Vagina (tissue), 2 donors: Measurements from ENCODE around the gene AK9. TPM values are rescaled to one million over a fixed set of nuclear protein-coding genes. Genes with fewer than 3 reads are reported as not detected.
A peak's percentile ranks its signal among the peaks of the same experiment; 100 is the strongest.

Experiments used
- DNase-seq, 2 donors: peaks; one replicate each; pipeline ENCODE4 v3.0.0-alpha.2; 2017; ENCODE audit errors: extremely low spot score in 2 of 2
- H3K27ac ChIP-seq: fragments of 200-600 bp; sonication (generic); one replicate; pipeline ENCODE4 v1.5.1; 2019
- H3K27me3 ChIP-seq: fragments of 200-600 bp; sonication (generic); one replicate; pipeline ENCODE4 v1.5.1; 2019
- H3K36me3 ChIP-seq, 2 donors: fragments of 200-600 bp; sonication (generic); one replicate each; pipeline ENCODE4 v1.5.1; 2017 to 2019
- H3K4me1 ChIP-seq: fragments of 200-600 bp; sonication (generic); one replicate; pipeline ENCODE4 v1.5.1; 2019
- H3K4me3 ChIP-seq, 2 donors: fragments of 200-600 bp; sonication (generic); 1 replicate in 1 of 2; 2 replicates in 1 of 2; pipeline ENCODE4 v1.5.1; 2016 to 2019
- H3K9me3 ChIP-seq: fragments of 200-600 bp; sonication (generic); one replicate; pipeline ENCODE4 v1.5.1; 2019
- CTCF ChIP-seq, 3 experiments: fragments of 450-650 bp in 2 of 3; fragments of 200-600 bp in 1 of 3; sonication (generic) in 1 of 3; IDR thresholded peaks; one replicate each; pipeline ENCODE4 v1.5.1; 2017 to 2019; ENCODE audit warnings: antibody characterized with exemption in 3 of 3, mild to moderate bottlenecking in 2 of 3, moderate library complexity in 2 of 3
- POLR2A ChIP-seq, 2 donors: fragments of 450-650 bp; IDR thresholded peaks; one replicate each; pipeline ENCODE4 v1.6.1; 2017; ENCODE audit warnings: antibody characterized with exemption in 2 of 2, mild to moderate bottlenecking in 2 of 2, moderate library complexity in 2 of 2
- POLR2AphosphoS5 ChIP-seq, 2 donors: sonication (generic); formaldehyde crosslinking; IDR thresholded peaks; one replicate each; pipeline ENCODE4 v1.9.0; 2017; ENCODE audit warnings: antibody characterized with exemption in 2 of 2, mild to moderate bottlenecking in 2 of 2, low read depth in 1 of 2; ENCODE audit not compliant: insufficient read depth in 1 of 2
- intact Hi-C: fragments of 100-400 bp; cut with DNase I; formaldehyde crosslinking; loops from one replicate; pipeline ENCODE4 v1.15.1; 2023
- total RNA-seq: library from RNA; depleted of rRNA; stranded (reverse); fragments of >200 nt; gene quantifications from one replicate; pipeline ENCODE4 v1.2.3, GENCODE V29; 2016

Gene AK9
- total RNA-seq, 1 donor from 2014 or later = 8.1 TPM

- Histone ChIP-seq H3K4me3 (peak overlapping the region; percentile 60 to 78), H3K4me1 (peaks cover 56% of the 10 kb centered on the region), H3K9me3 (no peaks in the 10 kb centered on the region), H3K36me3 (peaks cover 0 to 10% of the 10 kb centered on the region in 2 donors), H3K27me3 (no peaks in the 10 kb centered on the region), H3K27ac (peak overlapping the region; percentile 84)
- intact Hi-C loops = no loop called here
- TF ChIP-seq POLR2AphosphoS5 (IDR thresholded peaks at IDR 0.05; ENCODE audit: insufficient read depth in 1 of 2, low read depth in 1 of 2) (peak in 1 of 2 donors; percentile 23), POLR2A (IDR thresholded peaks at IDR 0.05) (no peak)
- no peak for DNase-seq
Observed at GRCh38 chr6:109454496-109455436, 236.2 kb downstream of the AK9 start.

DNA sequence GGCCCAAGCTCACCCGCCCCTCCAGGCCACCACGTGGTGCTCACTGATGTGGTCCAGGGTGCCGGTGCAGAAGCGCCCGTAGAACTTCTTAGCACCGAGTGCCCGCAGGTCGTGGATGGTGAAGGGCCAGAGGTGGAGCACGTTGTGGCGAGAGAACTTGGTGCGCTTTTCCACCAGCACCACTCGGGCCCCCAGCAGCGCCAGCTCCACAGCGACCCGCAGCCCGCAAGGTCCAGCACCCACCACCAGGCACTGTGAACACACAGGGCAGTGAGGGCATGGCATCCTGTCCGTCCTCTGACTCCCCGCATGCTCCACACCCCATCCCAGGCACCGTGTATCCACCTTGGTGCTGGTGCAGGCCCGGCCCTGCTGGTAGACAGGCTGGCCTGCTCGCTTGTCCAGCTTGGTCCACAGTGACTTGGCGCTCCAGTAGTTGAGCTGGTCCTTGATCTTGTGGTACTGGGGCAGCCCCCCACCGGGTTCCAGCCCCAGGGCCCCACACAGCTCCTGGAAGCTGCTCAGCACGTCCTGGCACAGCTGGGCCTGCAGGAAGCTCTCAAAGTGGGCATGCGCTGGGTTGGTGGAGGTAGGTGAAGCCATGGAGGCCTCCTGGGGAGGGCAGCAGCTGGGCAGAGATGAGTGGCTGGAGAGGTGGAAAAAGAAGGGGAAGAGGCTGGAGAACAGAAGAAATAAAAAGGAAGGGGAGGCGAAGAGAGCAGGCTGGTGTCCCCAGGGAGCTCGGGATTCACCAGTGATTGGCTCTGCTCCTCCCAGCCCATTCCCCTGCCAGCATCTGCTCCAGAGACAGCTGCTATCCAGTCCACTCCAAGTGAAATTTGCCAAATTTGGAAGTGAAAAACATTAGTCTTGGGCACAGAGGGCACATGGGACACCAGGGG, 237.2 kb downstream of the AK9 start:
- intact Hi-C loops = no loop called here
- no peaks in the 10 kb centered on the region for H3K27me3 ChIP-seq
- no peak for TF ChIP-seq CTCF (IDR thresholded peaks at IDR 0.05)
- H3K9me3 ChIP-seq = no peaks in the 10 kb centered on the region
- DNase-seq = no peak
- H3K36me3 ChIP-seq = peaks cover 0 to 10% of the 10 kb centered on the region in 2 donors
- peaks cover 56% of the 10 kb centered on the region for H3K4me1 ChIP-seq
- H3K4me3 ChIP-seq = peak overlapping the region; percentile 60 to 78
- H3K27ac ChIP-seq = peak overlapping the region; percentile 84

DNA sequence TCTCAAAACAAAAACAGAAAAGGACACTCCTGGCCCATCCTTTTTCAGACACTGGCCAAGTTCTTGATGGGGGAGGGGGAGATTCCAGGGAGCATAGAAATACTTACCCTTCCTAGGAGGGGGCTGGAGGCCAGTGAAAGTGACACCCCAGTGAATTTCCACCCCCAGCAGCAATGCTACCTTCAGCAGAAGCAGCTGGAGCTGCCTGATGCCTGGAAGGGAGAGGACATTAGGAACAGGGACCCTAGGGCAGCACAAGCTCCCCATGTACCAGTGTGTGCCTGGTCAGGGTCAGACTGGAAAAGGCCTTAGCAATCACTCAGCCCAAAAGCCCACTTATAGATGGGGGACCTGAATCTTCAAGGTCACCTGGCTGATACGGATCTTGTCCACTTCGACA, 237.8 kb downstream of the AK9 start:
- peaks cover 0 to 10% of the 10 kb centered on the region in 2 donors for H3K36me3 ChIP-seq
- no peak overlapping the region for H3K27ac ChIP-seq
- TF ChIP-seq POLR2A (IDR thresholded peaks at IDR 0.05) = no peak
- no peak for TF ChIP-seq CTCF (IDR thresholded peaks at IDR 0.05)
- no peak for TF ChIP-seq POLR2AphosphoS5 (IDR thresholded peaks at IDR 0.05; ENCODE audit: insufficient read depth in 1 of 2, low read depth in 1 of 2)
- H3K4me3 ChIP-seq = peak overlapping the region in 1 of 2 donors; percentile 9
- H3K27me3 ChIP-seq = no peaks in the 10 kb centered on the region
- peaks cover 52% of the 10 kb centered on the region for H3K4me1 ChIP-seq
- no peak for DNase-seq
- intact Hi-C loops = no loop called here
- H3K9me3 ChIP-seq = no peaks in the 10 kb centered on the region

DNA sequence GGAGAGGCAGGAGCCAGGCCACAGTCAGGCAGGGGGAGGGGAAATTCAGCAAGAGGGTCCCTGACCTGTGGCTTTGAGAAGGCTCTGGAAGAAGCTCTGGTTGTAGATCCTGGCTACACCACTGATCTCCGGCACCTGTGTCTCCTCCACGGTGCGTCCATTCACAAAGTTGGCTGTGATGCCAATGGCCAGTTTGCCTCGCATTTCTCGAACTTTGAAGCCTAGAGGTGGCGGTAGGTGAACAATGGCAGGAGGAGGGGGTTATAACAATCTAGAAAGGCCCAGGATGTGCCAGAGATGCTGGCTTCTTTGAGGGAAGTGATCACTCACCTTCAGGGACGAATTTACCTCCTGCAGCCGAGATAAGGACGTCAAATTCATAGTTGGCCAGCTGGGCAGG, 238.8 kb downstream of the AK9 start:
- no peaks in the 10 kb centered on the region for H3K9me3 ChIP-seq
- no peak for DNase-seq
- peaks cover 44% of the 10 kb centered on the region for H3K4me1 ChIP-seq
- TF ChIP-seq POLR2A (IDR thresholded peaks at IDR 0.05) (no peak), CTCF (IDR thresholded peaks at IDR 0.05) (no peak), POLR2AphosphoS5 (IDR thresholded peaks at IDR 0.05; ENCODE audit: insufficient read depth in 1 of 2, low read depth in 1 of 2) (no peak)
- peaks cover 0 to 10% of the 10 kb centered on the region in 2 donors for H3K36me3 ChIP-seq
- H3K4me3 ChIP-seq = no peak overlapping the region
- H3K27ac ChIP-seq = no peak overlapping the region
- intact Hi-C loops = no loop called here
- no peaks in the 10 kb centered on the region for H3K27me3 ChIP-seq

- Histone ChIP-seq H3K4me1 (peaks cover 36% of the 10 kb centered on the region), H3K36me3 (peaks cover 0 to 16% of the 10 kb centered on the region in 2 donors), H3K9me3 (no peaks in the 10 kb centered on the region), H3K27ac (no peak overlapping the region), H3K4me3 (no peak overlapping the region), H3K27me3 (no peaks in the 10 kb centered on the region)
- no peak for TF ChIP-seq CTCF (IDR thresholded peaks at IDR 0.05)
- TF ChIP-seq POLR2A (IDR thresholded peaks at IDR 0.05) = no peak
- no peak for TF ChIP-seq POLR2AphosphoS5 (IDR thresholded peaks at IDR 0.05; ENCODE audit: insufficient read depth in 1 of 2, low read depth in 1 of 2)
- peak in 1 of 2 donors; percentile 82 for DNase-seq
- intact Hi-C loops = no loop called here
Observed at GRCh38 chr6:109451376-109451775, 239.6 kb downstream of the AK9 start.
